Measurements from ENCODE around the gene SCN7A. TPM values are rescaled to one million over a fixed set of nuclear protein-coding genes. Genes with fewer than 3 reads are reported as not detected.

SCN7A gene
- total RNA-seq, 4 donors from 2014 or later: 13.8 to 23.3 (median 21.5) TPM

GRCh38 chr2:166385313-166385712 lies 108.7 kb downstream of the SCN7A start:
- Histone ChIP-seq H3K4me1 (no peaks in the 10 kb centered on the region), H3K27me3 (no peaks in the 10 kb centered on the region), H3K9me3 (no peaks in the 10 kb centered on the region), H3K27ac (no peak overlapping the region), H3K4me3 (no peak overlapping the region), H3K36me3 (no peaks in the 10 kb centered on the region)
- in situ Hi-C loops (cut with MboI; ENCODE audit: low pct_ligation_motif_present in 1 of 4, low pct_unique_long_range_greater_than_20kb in 1 of 4, low sequenced_read_pairs in 3 of 4): no loop called here
- 91 to 100% methylated on average over 1 of the region's 1 CpG for WGBS, 2 donors (ENCODE audit: low coverage in 1 of 2)
- DNase-seq: no peak
- no peak for TF ChIP-seq POLR2A (IDR thresholded peaks at IDR 0.05)
- intact Hi-C loops (cut with DNase I; ENCODE audit: low total_unique reads): no loop called here

- H3K27ac ChIP-seq: no peak overlapping the region
- H3K4me3 ChIP-seq: no peak overlapping the region
- intact Hi-C loops (cut with DNase I; ENCODE audit: low total_unique reads) (no loop called here), in situ Hi-C loops (cut with MboI; ENCODE audit: low pct_ligation_motif_present in 1 of 4, low pct_unique_long_range_greater_than_20kb in 1 of 4, low sequenced_read_pairs in 3 of 4) (no loop called here)
- H3K9me3 ChIP-seq: no peaks in the 10 kb centered on the region
- DNase-seq: no peak
- H3K4me1 ChIP-seq: no peaks in the 10 kb centered on the region
- WGBS, 2 donors (ENCODE audit: low coverage in 1 of 2): 34 to 57% methylated on average over 4 to 8 of the region's 8 CpGs
- TF ChIP-seq CTCF (IDR thresholded peaks at IDR 0.05) (peak; percentile 45 to 66 (median 55)), POLR2AphosphoS5 (IDR thresholded peaks at IDR 0.05) (no peak)
- no peaks in the 10 kb centered on the region for H3K27me3 ChIP-seq
- no peaks in the 10 kb centered on the region for H3K36me3 ChIP-seq
These were observed 109.3 kb downstream of the SCN7A start for GRCh38 chr2:166384774-166385173.

- intact Hi-C loops (cut with DNase I; ENCODE audit: low total_unique reads) (no loop called here), in situ Hi-C loops (cut with MboI; ENCODE audit: low pct_ligation_motif_present in 1 of 4, low pct_unique_long_range_greater_than_20kb in 1 of 4, low sequenced_read_pairs in 3 of 4) (no loop called here)
- H3K36me3 ChIP-seq: no peaks in the 10 kb centered on the region
- H3K27ac ChIP-seq: no peak overlapping the region
- H3K27me3 ChIP-seq: no peaks in the 10 kb centered on the region
- no peaks in the 10 kb centered on the region for H3K4me1 ChIP-seq
- TF ChIP-seq POLR2AphosphoS5 (IDR thresholded peaks at IDR 0.05): no peak
- no peak for TF ChIP-seq CTCF (IDR thresholded peaks at IDR 0.05)
- no peak for TF ChIP-seq POLR2A (IDR thresholded peaks at IDR 0.05)
- TF ChIP-seq EP300 (IDR thresholded peaks at IDR 0.05; ENCODE audit: low read depth): no peak
- DNase-seq: no peak
- H3K4me3 ChIP-seq: no peak overlapping the region
- no peaks in the 10 kb centered on the region for H3K9me3 ChIP-seq
- WGBS, 2 donors (ENCODE audit: low coverage in 1 of 2): 85 to 90% methylated on average over 2 to 3 of the region's 3 CpGs
These were observed 111.6 kb downstream of the SCN7A start for GRCh38 chr2:166382448-166382847.

DNA sequence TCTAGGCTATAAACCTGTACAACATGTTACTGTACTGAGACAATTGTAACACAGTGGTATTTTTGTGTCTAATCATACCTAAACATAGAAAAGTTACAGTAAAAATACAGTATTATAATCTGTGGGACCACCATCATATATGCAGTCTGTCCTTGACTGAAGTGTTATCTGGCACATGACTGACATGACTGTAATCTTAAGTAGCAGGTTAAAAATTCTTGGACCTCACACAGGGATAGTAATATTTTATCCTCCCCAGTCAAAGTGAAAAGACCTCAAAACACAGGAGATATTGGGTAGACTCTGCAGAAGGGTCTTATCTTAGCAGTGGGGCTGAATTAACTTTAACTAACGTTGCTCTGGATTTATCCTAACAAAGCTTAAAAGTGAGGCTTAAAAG lies 113.4 kb downstream of the SCN7A start:
- no peak overlapping the region for H3K27ac ChIP-seq
- no peak for TF ChIP-seq EP300 (IDR thresholded peaks at IDR 0.05; ENCODE audit: low read depth)
- TF ChIP-seq CTCF (IDR thresholded peaks at IDR 0.05): no peak
- TF ChIP-seq POLR2AphosphoS5 (IDR thresholded peaks at IDR 0.05): no peak
- TF ChIP-seq POLR2A (IDR thresholded peaks at IDR 0.05): no peak
- in situ Hi-C loops (cut with MboI; ENCODE audit: low pct_ligation_motif_present in 1 of 4, low pct_unique_long_range_greater_than_20kb in 1 of 4, low sequenced_read_pairs in 3 of 4): no loop called here
- H3K4me1 ChIP-seq: peaks cover 0 to 7% (median 0%) of the 10 kb centered on the region in 4 donors
- no peaks in the 10 kb centered on the region for H3K27me3 ChIP-seq
- no peak overlapping the region for H3K4me3 ChIP-seq
- no peak for DNase-seq
- H3K36me3 ChIP-seq: no peaks in the 10 kb centered on the region
- WGBS, 2 donors (ENCODE audit: low coverage in 1 of 2): 50 to 74% methylated on average over 1 of the region's 1 CpG
- no peaks in the 10 kb centered on the region for H3K9me3 ChIP-seq
- intact Hi-C loops (cut with DNase I; ENCODE audit: low total_unique reads): no loop called here

GRCh38 chr2:166376873-166377272 lies 117.2 kb downstream of the SCN7A start:
- DNase-seq: no peak
- intact Hi-C loops (cut with DNase I; ENCODE audit: low total_unique reads): no loop called here
- no peak for TF ChIP-seq POLR2AphosphoS5 (IDR thresholded peaks at IDR 0.05)
- TF ChIP-seq EP300 (IDR thresholded peaks at IDR 0.05; ENCODE audit: low read depth): no peak
- no peak for TF ChIP-seq CTCF (IDR thresholded peaks at IDR 0.05)
- TF ChIP-seq POLR2A (IDR thresholded peaks at IDR 0.05): no peak
- Histone ChIP-seq H3K27me3 (no peaks in the 10 kb centered on the region), H3K4me3 (no peak overlapping the region), H3K4me1 (peaks cover 0 to 27% (median 4%) of the 10 kb centered on the region in 4 donors), H3K36me3 (no peaks in the 10 kb centered on the region), H3K9me3 (no peaks in the 10 kb centered on the region), H3K27ac (peak overlapping the region in 3 of 4 donors; percentile 84 to 87 (median 86))
- in situ Hi-C loops (cut with MboI; ENCODE audit: low pct_ligation_motif_present in 1 of 4, low pct_unique_long_range_greater_than_20kb in 1 of 4, low sequenced_read_pairs in 3 of 4): no loop called here
- 55 to 70% methylated on average over 2 of the region's 2 CpGs for WGBS, 2 donors (ENCODE audit: low coverage in 1 of 2)
